HUDEP-2 (cell line): ENCODE data around the gene IFT20.
A peak's percentile ranks its signal among the peaks of the same experiment; 100 is the strongest.

Experiments used
- DNase-seq, 76 experiments: peaks; one replicate each; lab custom pipeline; 2025; ENCODE audit not compliant: unreplicated experiment in 76 of 76; lab: John Stamatoyannopoulos, UW

Gene IFT20

DNA sequence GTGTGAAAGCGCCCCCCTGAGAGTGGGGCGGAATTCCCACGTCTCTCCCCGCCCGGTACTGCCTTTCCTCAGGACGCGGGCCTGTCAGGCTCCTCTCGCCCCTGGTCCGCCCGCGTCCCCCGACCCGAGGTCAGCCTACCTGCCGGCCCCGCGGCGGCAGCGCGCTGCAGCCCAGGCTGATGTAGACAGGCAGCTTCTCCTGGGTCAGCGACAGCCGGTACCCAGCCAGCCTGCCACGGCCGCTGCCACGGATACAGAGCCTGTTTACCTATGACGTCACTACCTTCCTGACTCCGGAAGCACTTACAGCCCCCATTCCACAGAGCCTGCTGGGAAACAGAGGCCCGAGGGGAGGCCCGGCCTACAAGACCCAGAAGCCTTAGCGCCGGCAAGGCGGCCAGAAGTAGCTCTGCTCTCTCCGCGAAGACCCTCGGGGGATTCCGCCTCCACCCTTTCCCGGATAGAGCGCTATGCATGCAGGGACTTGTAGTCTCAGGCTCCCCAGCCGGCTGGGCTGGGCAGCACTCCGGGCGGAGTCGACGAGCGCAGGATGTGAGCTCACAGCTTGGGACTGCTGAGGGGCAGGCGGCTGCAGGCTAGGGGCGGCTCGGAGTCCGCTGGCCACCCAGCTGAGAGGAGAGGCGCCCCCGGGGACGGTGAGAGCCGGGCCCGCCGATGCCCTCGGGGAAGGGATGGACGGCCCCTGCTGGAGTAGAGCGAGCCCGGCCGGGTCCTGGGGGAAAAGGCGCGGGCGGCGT, at the start of gene IFT20, which contains the start of gene TNFAIP1:
Gene IFT20, minus strand, starts transcription at position 272 of the 758 bp plus-strand sequence. CDS start 3,487 bp downstream, outside the sequence.
Gene TNFAIP1, plus strand, starts transcription at position 561 of the 758 bp plus-strand sequence. CDS start 3,761 bp downstream, outside the sequence.
- peak in 75 of 76 experiments; percentile 59 to 99 (median 96) for DNase-seq

DNA sequence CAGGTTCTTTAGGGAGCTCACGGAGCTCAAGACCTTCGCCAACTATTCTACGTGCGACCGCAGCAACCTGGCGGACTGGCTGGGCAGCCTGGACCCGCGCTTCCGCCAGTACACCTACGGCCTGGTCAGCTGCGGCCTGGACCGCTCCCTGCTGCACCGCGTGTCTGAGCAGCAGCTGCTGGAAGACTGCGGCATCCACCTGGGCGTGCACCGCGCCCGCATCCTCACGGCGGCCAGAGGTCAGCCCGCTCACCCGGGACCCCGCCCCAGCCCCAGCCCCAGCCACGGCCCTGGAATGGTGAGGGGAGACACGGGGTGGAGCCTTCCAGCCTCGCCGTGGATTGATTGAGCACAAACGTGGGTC, 49.7 kb upstream of the IFT20 start:
- no peak for DNase-seq

DNA sequence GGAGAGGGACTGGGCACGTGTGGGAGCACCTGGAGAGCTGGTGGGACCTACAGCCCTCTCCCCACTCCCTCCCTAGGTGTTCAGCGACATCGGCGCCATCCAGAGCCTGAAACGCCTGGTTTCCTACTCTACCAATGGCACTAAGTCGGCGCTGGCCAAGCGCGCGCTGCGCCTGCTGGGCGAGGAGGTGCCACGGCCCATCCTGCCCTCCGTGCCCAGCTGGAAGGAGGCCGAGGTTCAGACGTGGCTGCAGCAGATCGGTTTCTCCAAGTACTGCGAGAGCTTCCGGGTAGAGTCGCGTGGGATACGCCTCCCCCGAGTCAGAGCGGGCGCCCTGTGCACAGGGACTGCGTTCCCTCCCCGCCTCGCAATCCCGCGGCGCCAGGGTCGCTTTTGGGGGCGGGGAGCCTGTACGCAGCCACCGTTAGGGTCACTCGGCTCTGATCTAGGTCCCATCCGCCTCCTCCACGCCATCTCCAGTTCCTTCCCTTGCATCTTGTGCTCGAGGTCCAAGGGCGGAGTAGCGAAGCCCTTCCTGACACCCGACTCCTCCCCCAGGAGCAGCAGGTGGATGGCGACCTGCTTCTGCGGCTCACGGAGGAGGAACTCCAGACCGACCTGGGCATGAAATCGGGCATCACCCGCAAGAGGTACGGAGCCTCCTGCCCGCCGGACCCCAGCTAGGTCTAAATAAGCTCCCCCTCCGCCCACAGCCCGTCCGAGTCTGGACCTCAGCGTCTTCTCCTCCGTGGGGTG, 49.2 kb upstream of the IFT20 start:
- peak in 24 of 76 experiments; percentile 4 to 53 (median 22) for DNase-seq

- peak in 20 of 76 experiments; percentile 4 to 35 (median 16) for DNase-seq
Measured at GRCh38 chr17:28381141-28381825, 46.0 kb upstream of the IFT20 start.

DNA sequence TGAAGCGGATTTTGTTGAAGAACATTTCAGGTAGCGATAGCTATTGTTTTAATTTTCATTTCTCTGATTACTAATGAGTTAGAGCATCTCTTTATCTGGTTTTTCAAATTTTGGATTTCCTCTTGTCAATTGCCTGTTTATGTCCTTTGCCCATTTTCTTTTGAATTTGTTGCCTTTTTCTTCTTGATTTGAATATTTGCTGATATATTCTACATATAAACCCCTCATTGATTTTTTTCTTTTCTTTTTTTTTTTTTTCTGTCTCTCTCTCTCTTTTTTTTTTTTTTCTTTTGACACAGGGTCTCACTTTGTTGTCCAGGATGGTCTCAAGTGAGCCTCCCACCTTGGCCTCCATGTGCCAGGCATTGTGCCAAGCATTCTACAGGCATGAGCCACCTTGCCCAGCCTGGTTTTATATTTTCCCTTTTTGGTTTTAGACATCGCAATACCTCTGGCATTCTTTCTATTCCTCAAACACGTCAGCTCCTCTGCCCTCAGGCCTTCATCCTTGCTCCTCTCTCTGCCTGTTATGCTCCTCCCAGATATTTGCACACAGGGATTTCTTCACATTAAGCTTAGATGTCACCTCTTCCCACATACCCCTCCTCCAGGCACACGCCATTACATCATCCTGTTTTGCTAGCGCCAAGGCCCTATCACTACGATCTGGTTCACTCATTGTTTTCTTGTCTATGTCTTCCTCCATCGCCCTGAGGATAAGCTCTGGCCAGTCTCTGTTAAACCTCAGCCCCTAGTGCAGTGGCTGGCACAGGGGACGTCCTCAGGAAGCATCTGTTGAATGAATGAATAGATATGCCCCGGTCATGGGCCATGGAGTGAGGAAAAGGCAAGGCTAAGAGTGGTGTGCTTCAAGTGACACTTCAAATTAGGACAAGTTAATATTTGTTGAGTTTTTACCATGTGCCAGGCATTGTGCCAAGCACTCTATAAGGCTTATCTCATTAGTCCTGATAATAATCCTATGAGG, 44.8 kb upstream of the IFT20 start:
- DNase-seq: no peak

- no peak for DNase-seq
Measured at GRCh38 chr17:28372945-28373274, 37.6 kb upstream of the IFT20 start.

DNA sequence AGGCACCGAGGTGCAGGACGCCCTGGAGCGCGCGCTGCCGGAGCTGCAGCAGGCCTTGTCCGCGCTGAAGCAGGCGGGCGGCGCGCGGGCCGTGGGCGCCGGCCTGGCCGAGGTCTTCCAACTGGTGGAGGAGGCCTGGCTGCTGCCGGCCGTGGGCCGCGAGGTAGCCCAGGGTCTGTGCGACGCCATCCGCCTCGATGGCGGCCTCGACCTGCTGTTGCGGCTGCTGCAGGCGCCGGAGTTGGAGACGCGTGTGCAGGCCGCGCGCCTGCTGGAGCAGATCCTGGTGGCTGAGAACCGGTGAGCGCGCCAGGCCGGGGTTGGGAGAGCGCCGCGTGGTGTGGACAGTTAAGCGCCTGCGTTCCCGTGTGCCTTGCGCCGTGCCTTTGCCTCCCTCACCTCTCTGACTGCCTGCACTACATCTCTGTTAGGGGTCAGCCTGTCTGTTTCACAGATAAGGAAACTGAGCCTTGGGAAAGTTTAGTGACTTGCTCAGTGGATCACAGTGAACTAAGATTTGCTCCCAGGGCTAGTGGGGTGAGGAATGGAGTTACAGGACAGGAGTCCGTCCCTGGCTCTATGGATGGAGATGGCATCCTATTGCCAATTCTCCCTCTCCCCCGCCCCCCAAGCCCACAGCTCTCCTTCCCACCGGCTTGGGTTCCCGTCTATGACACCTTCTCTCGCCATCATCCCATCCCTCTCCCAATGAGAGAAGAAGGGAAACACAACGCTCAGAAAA, 37.1 kb upstream of the IFT20 start:
- DNase-seq: no peak

DNA sequence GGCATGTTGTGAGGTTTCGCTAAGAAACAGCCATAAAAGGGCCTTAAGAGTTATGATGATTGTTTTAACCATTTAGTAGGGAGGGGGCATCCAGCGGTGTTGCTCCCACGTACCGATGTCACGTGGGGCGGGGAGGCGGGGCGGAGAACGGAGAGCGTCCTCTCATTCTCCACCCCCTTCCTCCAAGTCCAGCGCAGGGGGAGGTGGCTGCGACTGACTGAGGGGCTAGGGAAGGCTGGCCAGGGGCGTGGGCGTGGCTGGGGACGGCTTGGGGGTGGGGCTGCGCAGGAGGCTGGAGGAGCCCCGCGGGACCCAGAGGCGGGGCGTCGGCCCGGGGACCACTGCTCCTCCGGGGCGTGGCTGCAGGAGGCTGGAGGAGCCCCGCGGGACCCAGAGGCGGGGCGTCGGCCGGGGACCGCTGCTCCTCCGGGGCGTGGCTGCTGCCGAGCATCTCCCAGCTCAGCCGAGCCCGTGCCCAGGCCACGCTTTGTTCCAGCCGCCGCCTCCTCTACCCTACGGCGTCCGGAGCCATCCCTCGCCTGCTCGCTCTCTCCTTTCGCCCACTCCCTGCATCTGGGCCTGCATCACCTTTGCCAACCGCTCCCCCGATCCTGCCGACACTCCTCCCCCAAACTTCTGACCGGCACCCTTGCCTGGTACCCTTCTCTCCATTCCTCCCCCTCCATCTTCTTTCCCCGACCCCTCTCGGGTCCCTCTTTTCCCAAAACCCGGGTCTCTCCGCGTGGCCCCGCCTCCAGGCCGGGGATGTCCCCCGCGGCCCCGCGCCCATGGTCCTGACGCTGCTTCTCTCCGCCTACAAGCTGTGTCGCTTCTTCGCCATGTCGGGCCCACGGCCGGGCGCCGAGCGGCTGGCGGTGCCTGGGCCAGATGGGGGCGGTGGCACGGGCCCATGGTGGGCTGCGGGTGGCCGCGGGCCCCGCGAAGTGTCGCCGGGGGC, 36.3 kb upstream of the IFT20 start, which contains the start of gene SARM1:
Gene SARM1, plus strand, starts transcription at position 450 of the 958 bp plus-strand sequence. Its CDS starts 339 bp downstream, at position 789.
- DNase-seq: peak in 30 of 76 experiments; percentile 8 to 59 (median 28)

DNA sequence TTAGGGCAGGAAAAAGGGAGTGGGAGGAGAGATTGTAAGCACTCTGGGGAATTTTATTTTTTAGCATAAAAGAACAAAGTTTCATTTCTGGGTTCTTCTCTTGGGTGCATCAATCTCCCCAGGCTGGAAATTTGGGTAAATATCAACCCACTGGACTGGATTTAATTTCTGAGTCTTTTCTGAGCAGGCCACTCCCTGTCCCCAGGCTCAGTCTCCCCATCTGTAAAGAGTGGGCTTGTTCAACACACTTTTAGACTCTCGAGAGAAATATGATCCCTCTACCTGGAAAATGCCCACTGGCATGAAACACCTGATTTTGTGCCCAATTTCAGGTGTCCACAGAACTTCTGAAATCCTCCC, 35.5 kb upstream of the IFT20 start:
- DNase-seq: no peak

GRCh38 chr17:28370035-28370743, 34.9 kb upstream of the IFT20 start, which contains the start of gene VTN:
TSS of gene VTN (minus strand) at chr17:28370307. CDS start at chr17:28370203, 104 bp downstream.
- peak in 1 of 76 experiments; percentile 10 for DNase-seq

- DNase-seq: no peak
Measured at GRCh38 chr17:28369684-28370034, 34.4 kb upstream of the IFT20 start.

DNA sequence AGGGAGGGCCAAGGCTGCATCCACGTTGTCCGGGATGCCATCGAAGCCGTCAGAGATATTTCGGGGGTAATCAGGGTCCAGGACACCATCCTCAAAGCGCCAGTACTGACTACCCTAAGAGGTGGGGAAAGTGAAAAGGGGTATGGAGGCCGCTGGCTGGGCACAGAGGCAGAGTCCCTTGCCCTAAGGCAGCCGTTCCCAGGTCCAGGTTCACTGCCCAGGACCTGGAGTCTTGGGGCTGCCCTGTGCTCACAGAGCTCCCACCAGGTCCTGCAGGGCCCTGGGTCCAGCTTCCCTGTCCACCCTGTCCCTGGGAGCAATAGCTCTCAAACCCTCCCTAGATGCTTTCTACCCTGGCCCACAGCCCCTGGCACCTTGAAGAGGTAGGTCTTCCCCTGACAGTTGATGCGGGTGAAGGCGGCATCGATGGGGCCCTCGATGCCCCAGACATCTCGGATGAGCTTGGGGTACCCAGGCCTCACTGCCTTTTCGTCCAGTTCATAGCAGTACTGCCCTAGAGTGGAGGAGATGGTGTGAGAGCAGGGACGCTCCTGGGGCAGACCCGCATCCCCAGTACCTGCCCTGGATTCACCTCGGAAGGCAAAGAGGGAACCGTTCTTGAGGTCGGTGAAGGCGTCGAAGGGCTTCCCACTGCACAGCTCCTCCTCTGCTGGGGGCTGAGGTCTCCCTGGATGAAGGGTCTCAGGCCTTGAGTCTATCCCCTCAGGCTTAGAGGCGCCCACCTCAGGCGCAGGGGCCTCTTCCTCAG, 33.8 kb upstream of the IFT20 start:
- DNase-seq: no peak

DNA sequence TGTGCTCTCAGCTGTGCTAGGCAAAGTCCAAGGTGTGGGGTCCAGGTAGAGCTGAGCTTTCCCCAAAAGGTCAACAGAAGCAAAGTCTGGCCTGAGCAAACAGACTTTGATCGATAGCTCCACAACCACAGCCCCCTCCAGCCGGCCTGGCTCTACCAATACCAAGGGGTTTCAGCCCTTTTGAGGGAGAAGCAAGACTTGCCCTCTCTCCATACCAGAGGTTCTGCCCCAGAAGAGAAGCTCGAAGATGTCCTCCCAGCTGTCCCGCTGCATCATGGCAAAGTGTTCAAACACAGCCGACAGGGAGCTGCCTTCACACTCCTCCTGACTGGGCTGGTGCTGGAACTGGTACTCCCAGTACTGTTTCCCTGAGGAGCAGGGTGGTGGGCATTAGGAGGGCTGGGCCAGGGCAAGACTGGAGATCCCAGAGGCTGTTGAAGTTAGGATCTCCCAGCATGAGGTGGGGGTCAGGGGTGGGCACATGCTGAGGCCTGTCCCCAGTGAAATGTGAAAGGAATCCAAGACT, 33.1 kb upstream of the IFT20 start:
- no peak for DNase-seq

DNA sequence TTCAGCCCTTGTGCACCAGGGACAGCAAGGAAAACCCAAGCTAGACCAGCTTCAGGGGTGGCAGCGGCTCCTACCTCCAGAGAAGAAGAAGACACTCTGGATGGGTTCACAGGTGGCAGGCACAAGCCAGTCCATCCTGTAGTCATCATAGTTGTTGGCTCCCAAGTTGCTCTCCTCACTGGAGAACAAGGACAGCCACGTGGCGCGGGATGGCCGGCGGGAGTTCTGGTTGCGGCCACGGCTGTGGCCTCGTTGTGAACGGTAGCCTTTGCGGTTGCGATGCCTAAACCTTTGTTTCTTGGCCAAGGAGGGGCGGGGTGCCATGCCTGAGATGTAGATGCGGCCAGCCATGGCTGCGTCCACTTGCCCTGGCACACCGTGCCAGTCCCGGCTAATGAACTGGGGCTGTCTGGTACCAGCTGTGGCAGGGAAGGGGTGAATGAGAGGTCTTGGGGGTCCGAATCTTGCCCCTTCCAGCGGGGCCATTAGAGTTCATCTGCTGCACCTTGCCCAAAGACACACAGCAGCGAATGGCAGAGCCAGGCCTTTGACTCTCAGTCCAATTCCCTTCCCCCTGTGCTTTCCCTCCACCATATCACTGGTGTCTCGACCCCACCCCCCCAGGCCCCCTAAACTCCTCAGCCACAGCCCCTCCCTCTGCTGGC, 32.5 kb upstream of the IFT20 start:
- no peak for DNase-seq

- no peak for DNase-seq
Measured at GRCh38 chr17:28366605-28367004, 31.3 kb upstream of the IFT20 start.

DNA sequence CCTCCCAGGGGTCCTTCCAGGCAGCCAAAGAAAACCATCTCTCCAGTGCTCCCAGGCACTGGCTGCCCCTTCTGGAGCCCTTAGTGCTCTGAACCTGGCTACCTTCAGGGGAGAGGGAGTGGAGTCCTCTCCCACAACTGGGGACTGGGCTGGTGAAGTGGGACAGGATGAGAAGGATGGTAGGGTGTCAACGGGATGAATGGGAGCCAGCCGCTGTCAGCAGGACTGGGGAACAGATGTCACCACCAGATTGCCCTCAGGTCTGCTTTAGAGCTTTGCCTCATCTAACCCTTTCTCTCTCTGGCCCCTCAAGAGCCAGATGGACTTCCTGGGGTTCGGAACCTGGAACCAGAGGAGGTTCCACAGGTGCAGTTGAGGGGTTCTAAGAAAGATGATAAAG, 30.2 kb upstream of the IFT20 start:
- no peak for DNase-seq
